Measurements from ENCODE around the gene ZSCAN1.
"Not testable (repeated sequence)": the region's sequence is repeated elsewhere in the genome, so short reads cannot be mapped to it uniquely, and the experiment has no call there.

The ZSCAN1 gene

GRCh38 chr19:58033741-58034476 lies at the start of gene ZSCAN1:
Gene ZSCAN1 (plus strand): TSS chr19:58034025. CDS start chr19:58037837, 3,812 bp downstream.
- DNase-seq, result peak; percentile 76

DNA sequence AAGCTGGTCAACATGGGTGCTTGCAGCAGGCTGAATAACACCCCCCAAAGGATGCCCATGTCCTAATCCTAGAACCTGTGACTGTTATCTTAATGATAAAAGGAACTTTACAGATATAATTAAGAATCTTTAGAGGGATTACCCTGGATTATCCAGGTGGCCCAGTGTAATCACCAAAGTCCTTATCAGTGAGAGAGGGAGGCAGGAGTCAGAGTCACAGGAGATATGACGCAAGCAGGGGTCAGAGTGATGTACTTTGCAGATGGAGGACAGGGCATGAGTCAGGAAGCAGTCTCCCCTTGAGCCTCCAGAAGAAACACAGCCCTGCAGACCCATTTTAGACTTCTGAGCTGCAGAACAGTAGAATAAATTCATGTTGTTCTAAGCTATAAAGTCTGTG lies 41.0 kb upstream of the ZSCAN1 start:
- DNase-seq, result no peak

DNA sequence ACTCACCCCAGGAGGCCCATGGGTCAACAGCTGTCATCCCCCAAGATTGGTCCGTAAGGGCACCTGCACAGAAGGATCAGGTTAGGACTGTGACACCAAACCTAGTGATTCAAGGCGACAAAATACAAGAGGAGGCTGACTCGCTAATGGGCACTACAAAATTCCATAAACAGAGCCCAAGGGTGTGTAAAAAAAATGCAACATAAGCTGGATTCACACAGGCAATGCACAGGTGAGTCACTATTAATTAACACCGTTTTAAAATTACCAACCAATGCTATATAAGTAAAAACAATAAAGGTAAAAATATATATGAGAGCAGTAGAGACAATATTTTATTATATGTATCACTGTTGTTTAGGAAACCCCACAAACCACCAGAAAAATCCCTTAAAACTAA lies 33.1 kb upstream of the ZSCAN1 start:
- DNase-seq, result no peak

GRCh38 chr19:58001895-58002369 lies 31.9 kb upstream of the ZSCAN1 start:
- peak; percentile 3 for DNase-seq

DNA sequence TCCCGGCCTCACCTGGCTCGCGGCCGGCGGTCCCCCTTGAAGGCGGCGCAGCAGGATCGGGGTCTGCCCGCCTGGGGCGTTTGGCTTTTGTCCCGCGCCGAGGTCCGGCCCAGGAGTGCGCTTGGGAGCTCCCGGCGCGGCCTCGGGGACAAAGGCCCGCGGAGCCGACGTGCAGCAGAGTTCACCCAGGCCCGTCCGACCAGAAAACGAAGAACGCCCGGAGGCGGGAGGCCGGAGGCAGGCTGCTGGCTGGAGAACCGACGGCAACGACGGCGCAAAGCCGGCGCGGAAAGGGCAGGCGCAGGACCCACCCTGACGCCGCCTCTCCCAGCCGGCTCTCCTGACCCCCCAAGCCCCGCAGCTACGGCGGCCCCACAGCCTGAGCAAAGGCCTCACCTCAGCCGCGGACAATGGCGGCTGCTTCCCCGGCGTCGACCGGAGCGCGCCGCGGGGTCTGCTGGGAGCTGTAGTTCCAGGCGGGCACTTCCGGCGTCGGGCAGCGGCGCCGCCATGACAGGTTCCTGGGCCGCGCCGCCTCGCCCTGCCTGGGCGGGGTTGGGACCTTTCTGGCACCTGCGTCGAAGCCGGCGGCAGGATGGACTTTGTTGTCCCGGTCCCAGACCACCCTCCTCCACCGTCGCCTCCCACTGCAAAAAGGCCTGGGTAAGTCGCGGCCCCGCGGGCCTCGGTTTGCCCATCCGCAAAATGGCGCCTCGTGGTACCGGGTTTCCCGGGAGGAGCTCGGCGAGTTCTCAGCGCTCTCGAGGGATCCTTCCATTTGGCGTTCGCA lies 31.2 kb upstream of the ZSCAN1 start, which contains the start of gene ZNF606:
Gene ZNF606 (minus strand): TSS at position 437 of the 790 bp plus-strand sequence. CDS start 1,501 bp downstream, outside the sequence.
- peak; percentile 83 for DNase-seq

- DNase-seq, result no peak
Observed at GRCh38 chr19:58003174-58003828, 30.5 kb upstream of the ZSCAN1 start.

GRCh38 chr19:58007285-58007684 lies 26.5 kb upstream of the ZSCAN1 start:
- DNase-seq, result no peak

DNA sequence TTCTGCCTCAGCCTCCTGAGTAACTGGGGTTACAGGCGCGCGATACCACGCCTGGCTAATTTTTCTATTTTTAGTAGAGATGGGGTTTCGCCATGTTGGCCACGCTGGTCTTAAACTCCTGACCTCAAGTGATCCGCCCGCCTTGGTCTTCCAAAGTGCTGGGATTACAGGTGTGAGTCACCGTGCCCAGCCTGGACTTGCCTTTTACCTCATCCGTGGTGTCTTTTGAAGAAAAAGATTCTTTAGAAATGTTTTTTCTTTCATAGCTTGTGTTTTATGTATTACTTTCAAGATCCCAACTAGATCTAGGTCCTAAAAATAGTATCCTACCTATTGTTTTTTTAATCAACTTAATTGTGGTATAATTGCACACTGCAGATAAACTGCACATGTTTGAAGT lies 24.9 kb upstream of the ZSCAN1 start:
- DNase-seq, result not testable (repeated sequence)

GRCh38 chr19:58009301-58009665 lies 24.5 kb upstream of the ZSCAN1 start:
- DNase-seq, result no peak

- peak; percentile 76 for DNase-seq
Observed at GRCh38 chr19:58009666-58010301, 24.0 kb upstream of the ZSCAN1 start.

GRCh38 chr19:58010507-58010906 lies 23.3 kb upstream of the ZSCAN1 start:
- DNase-seq, result no peak

DNA sequence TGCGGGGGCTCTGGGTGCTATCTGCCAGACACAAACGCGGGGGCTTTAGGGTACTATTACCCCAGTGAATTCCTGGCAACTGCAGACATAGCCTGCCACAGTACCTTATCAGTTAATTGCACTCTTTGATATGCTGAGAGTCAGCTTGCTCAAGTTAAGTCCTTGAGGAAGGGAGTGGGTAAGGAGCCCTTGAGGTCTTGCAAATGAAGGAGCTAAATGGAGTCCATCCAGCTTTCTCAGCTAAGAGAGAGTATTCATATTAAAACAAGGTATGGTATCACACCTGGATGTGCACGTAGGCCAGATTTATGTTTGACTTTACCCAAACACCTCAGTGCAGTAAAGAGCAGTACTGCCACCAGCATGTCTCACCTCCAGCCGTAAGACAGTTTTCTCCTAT lies 19.7 kb upstream of the ZSCAN1 start:
- DNase-seq, result no peak

DNA sequence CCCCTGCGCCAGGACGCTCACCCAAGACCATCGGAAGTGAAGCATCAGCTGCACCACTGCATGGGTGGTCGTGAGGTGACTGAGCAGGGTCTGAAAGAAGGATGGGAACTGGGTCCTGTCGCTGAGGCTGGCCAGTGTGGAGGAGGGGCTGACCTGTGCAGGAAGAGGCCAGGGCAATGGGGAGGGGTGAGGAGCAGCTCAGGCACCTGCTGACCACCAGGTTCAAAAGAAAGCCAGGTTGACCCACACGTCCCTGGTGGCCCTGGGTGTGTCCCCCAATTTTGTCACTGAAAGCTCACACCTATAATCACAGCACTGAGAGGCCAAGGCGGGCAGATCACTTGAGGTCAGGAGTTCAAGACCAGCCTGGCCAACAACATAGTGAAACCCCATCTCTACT lies 13.7 kb upstream of the ZSCAN1 start:
- DNase-seq, result no peak

- peak; percentile 5 for DNase-seq
Observed at GRCh38 chr19:58021541-58022282, 12.1 kb upstream of the ZSCAN1 start.

- no peak for DNase-seq
Observed at GRCh38 chr19:58022283-58022660, 11.6 kb upstream of the ZSCAN1 start.

GRCh38 chr19:58024661-58025060 lies 9.2 kb upstream of the ZSCAN1 start:
- DNase-seq, result no peak

DNA sequence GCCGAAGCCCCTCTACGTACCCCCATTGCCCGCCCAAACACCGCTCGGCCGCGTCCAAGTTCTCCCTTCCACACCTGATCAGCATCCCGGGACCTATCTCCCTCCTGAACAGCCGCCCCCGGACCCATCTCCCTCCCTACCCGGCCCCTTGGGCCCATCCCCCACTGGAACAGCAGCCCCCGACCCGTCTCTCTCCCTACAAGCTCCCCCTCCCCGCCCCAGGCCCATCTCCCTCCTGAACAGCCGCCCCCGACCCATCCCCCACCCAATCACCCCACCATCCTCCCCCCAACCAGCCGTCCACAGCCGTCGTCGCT lies 610 bp downstream of the ZSCAN1 start:
- no peak for DNase-seq

GRCh38 chr19:58035863-58036262 lies 2.0 kb downstream of the ZSCAN1 start:
- DNase-seq, result no peak

- DNase-seq, result no peak
Observed at GRCh38 chr19:58037927-58038687, 4.3 kb downstream of the ZSCAN1 start.

DNA sequence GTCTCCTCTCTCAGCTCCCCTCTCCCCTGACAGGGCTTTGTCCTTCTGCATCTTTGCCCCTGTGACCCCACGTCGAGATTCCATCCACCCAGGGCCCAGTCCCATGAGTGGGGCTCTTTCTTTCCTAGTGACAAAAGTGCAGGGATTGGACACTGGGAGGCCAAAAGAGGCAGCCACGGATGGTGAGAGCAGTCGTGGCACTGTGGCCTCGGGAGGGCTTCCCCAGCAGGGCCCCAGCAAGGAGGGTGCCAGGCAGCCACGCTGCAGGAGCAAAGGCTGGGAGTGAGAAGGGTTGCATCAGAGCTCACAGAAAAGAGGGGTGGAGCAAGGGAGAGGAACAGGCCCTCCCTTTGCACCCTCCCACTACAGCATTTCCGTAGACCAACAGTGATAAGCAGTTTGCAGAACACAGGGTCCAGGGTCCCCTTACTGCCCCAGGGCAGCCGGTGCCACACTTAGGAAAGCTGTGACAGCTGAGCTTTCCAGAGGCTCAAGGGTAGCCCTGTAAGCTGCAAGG lies 4.9 kb downstream of the ZSCAN1 start:
- DNase-seq, result no peak

DNA sequence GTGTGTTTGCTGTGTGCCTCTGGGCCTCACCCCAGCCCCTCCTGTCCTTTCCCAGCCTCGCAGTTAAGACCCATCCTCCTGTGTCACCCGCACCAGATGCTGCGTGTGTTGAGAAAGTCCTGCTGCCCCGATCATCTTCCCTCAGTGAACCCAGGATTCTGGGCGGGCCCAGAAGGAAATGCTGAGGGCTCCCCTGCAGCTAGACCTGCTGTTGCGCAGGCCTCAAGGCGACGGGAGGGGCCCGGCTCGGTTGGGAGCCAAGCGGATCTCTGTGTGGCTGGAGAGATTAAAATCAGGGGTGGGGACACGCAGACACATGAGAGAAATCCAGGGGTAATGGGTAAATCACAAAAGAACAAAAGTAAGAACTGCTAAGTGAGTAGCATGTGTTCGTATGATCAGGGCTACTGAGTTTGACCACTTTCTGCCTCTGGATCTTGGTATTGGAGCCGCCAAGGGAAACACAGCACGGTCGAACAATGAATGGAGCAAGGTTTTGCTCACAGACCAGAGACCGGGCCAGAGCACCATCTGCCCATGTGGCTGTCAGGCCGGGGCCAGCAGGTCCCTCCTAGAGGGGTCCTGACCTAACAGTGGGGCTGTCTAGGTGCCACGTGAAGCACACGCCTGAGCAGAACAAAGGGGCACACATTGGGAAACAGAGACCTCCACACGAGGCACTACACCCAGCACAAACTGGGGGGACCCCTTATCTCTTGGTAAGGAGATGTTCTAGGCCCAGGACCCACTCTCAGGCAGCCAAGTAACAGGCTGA lies 7.1 kb downstream of the ZSCAN1 start:
- no peak for DNase-seq
